GM12892 (cell line): ENCODE results near the gene PNPLA1.

Experiments used
- POLR2A ChIP-seq: IDR thresholded peaks from 2 replicates; pipeline ENCODE4 v1.6.1; 2011; ENCODE audit warnings: low read depth, low read length, control low read depth
- POLR2AphosphoS5 ChIP-seq: IDR thresholded peaks from 2 replicates; pipeline ENCODE4 v1.6.1; 2011; ENCODE audit warnings: low read depth, low read length, control low read depth

GRCh38 chr6:36327919-36328236 lies 58.0 kb downstream of the PNPLA1 start:
- TF ChIP-seq POLR2A (no peak), POLR2AphosphoS5 (no peak)
